Vagina (tissue), 2 donors: Measurements from ENCODE around the gene MAGEA10.

Experiments
- POLR2AphosphoS5 ChIP-seq, 2 donors: sonication (generic); formaldehyde crosslinking; IDR thresholded peaks; one replicate each; pipeline ENCODE4 v1.9.0; 2017; ENCODE audit warnings: antibody characterized with exemption in 2 of 2, mild to moderate bottlenecking in 2 of 2, low read depth in 1 of 2; ENCODE audit not compliant: insufficient read depth in 1 of 2
- TF ChIP-seq, protein P1 (sequence below), 3 experiments: fragments of 450-650 bp in 2 of 3; fragments of 200-600 bp in 1 of 3; sonication (generic) in 1 of 3; IDR thresholded peaks; one replicate each; pipeline ENCODE4 v1.5.1; 2017 to 2019; ENCODE audit warnings: antibody characterized with exemption in 3 of 3, mild to moderate bottlenecking in 2 of 3, moderate library complexity in 2 of 3

- no peak for TF ChIP-seq POLR2AphosphoS5 (IDR thresholded peaks at IDR 0.05; ENCODE audit: insufficient read depth in 1 of 2, low read depth in 1 of 2)
- TF ChIP-seq, protein P1, sequence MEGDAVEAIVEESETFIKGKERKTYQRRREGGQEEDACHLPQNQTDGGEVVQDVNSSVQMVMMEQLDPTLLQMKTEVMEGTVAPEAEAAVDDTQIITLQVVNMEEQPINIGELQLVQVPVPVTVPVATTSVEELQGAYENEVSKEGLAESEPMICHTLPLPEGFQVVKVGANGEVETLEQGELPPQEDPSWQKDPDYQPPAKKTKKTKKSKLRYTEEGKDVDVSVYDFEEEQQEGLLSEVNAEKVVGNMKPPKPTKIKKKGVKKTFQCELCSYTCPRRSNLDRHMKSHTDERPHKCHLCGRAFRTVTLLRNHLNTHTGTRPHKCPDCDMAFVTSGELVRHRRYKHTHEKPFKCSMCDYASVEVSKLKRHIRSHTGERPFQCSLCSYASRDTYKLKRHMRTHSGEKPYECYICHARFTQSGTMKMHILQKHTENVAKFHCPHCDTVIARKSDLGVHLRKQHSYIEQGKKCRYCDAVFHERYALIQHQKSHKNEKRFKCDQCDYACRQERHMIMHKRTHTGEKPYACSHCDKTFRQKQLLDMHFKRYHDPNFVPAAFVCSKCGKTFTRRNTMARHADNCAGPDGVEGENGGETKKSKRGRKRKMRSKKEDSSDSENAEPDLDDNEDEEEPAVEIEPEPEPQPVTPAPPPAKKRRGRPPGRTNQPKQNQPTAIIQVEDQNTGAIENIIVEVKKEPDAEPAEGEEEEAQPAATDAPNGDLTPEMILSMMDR (IDR thresholded peaks at IDR 0.05) = no peak
These were observed 39.3 kb upstream of the MAGEA10 start for GRCh38 chrX:152177497-152178269.
